ENCODE data around the gene GOLIM4. TPM values are rescaled to one million over a fixed set of nuclear protein-coding genes. Genes with fewer than 3 reads are reported as not detected.

GOLIM4 gene
- total and polyA plus RNA-seq, 2 experiments from 2014 or later, result 34.4 to 50.5 TPM

DNA sequence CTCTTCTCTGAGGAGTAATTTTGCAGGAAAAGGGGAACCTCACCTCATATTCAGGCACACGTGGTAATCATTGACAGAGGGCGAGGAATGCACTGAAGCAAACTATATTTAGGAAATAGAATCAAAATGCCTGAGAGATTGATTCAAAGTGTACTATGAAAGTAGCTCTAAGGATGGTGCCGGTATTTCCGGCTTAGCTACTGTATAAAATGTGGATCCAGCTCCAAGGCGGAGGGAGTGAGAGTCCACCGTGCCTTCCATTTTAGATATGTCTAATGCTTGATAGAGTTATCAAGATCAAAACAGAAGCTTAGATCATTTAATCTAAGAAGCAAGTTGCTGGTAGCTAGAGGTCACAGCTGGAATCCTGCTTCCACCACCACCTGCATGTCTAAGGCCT, 33.0 kb downstream of the GOLIM4 start:
- no peaks in the 10 kb centered on the region for H3K27me3 ChIP-seq (ENCODE audit: insufficient read depth)
- Mint-ChIP-seq H3K36me3 (ENCODE audit: low read depth) (peaks cover 1% of the 10 kb centered on the region; the same call in 2 of the 3 replicates), H3K4me1 (no peaks in the 10 kb centered on the region; the same call in 2 of the 3 replicates), H3K9me3 (peaks cover 1% of the 10 kb centered on the region; the same call in 1 of the 3 replicates), H3K27me3 (ENCODE audit: insufficient read depth, low read depth, poor library complexity) (no peaks in the 10 kb centered on the region), H3K4me3 (no peak overlapping the region), H3K27ac (0 out of 2 replicates have a peak overlapping the region, but pooled peaks have one; percentile 4)
- ATAC-seq (no peak), DNase-seq (ENCODE audit: low spot score) (no peak)
- H3K36me3 ChIP-seq (ENCODE audit: insufficient read depth), result no peaks in the 10 kb centered on the region
- H2AFZ ChIP-seq, result no peak overlapping the region
- H3K4me2 ChIP-seq, result no peak overlapping the region
- TF ChIP-seq ZNF114 (CRISPR knock-in tag; IDR thresholded peaks at IDR 0.05), result no peak
- TF ChIP-seq, protein P1, sequence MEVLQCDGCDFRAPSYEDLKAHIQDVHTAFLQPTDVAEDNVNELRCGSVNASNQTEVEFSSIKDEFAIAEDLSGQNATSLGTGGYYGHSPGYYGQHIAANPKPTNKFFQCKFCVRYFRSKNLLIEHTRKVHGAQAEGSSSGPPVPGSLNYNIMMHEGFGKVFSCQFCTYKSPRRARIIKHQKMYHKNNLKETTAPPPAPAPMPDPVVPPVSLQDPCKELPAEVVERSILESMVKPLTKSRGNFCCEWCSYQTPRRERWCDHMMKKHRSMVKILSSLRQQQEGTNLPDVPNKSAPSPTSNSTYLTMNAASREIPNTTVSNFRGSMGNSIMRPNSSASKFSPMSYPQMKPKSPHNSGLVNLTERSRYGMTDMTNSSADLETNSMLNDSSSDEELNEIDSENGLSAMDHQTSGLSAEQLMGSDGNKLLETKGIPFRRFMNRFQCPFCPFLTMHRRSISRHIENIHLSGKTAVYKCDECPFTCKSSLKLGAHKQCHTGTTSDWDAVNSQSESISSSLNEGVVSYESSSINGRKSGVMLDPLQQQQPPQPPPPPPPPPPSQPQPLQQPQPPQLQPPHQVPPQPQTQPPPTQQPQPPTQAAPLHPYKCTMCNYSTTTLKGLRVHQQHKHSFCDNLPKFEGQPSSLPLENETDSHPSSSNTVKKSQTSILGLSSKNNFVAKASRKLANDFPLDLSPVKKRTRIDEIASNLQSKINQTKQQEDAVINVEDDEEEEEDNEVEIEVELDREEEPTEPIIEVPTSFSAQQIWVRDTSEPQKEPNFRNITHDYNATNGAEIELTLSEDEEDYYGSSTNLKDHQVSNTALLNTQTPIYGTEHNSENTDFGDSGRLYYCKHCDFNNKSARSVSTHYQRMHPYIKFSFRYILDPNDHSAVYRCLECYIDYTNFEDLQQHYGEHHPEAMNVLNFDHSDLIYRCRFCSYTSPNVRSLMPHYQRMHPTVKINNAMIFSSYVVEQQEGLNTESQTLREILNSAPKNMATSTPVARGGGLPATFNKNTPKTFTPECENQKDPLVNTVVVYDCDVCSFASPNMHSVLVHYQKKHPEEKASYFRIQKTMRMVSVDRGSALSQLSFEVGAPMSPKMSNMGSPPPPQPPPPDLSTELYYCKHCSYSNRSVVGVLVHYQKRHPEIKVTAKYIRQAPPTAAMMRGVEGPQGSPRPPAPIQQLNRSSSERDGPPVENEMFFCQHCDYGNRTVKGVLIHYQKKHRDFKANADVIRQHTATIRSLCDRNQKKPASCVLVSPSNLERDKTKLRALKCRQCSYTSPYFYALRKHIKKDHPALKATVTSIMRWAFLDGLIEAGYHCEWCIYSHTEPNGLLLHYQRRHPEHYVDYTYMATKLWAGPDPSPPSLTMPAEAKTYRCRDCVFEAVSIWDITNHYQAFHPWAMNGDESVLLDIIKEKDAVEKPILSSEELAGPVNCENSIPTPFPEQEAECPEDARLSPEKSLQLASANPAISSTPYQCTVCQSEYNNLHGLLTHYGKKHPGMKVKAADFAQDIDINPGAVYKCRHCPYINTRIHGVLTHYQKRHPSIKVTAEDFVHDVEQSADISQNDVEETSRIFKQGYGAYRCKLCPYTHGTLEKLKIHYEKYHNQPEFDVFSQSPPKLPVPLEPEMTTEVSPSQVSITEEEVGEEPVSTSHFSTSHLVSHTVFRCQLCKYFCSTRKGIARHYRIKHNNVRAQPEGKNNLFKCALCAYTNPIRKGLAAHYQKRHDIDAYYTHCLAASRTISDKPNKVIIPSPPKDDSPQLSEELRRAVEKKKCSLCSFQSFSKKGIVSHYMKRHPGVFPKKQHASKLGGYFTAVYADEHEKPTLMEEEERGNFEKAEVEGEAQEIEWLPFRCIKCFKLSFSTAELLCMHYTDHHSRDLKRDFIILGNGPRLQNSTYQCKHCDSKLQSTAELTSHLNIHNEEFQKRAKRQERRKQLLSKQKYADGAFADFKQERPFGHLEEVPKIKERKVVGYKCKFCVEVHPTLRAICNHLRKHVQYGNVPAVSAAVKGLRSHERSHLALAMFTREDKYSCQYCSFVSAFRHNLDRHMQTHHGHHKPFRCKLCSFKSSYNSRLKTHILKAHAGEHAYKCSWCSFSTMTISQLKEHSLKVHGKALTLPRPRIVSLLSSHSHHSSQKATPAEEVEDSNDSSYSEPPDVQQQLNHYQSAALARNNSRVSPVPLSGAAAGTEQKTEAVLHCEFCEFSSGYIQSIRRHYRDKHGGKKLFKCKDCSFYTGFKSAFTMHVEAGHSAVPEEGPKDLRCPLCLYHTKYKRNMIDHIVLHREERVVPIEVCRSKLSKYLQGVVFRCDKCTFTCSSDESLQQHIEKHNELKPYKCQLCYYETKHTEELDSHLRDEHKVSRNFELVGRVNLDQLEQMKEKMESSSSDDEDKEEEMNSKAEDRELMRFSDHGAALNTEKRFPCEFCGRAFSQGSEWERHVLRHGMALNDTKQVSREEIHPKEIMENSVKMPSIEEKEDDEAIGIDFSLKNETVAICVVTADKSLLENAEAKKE (CRISPR knock-in tag; IDR thresholded peaks at IDR 0.05), result no peak
- TF ChIP-seq, protein P2, sequence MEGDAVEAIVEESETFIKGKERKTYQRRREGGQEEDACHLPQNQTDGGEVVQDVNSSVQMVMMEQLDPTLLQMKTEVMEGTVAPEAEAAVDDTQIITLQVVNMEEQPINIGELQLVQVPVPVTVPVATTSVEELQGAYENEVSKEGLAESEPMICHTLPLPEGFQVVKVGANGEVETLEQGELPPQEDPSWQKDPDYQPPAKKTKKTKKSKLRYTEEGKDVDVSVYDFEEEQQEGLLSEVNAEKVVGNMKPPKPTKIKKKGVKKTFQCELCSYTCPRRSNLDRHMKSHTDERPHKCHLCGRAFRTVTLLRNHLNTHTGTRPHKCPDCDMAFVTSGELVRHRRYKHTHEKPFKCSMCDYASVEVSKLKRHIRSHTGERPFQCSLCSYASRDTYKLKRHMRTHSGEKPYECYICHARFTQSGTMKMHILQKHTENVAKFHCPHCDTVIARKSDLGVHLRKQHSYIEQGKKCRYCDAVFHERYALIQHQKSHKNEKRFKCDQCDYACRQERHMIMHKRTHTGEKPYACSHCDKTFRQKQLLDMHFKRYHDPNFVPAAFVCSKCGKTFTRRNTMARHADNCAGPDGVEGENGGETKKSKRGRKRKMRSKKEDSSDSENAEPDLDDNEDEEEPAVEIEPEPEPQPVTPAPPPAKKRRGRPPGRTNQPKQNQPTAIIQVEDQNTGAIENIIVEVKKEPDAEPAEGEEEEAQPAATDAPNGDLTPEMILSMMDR (conservative IDR thresholded peaks at IDR 0.05; ENCODE audit: low read depth in 2 of 2), result no peak
- TF ChIP-seq ZNF331 (CRISPR knock-in tag; IDR thresholded peaks at IDR 0.05; ENCODE audit: low read depth), result no peak
- no peak for TF ChIP-seq CREB1 (CRISPR knock-in tag; IDR thresholded peaks at IDR 0.05; ENCODE audit: low read depth)
- TF ChIP-seq, protein P3, sequence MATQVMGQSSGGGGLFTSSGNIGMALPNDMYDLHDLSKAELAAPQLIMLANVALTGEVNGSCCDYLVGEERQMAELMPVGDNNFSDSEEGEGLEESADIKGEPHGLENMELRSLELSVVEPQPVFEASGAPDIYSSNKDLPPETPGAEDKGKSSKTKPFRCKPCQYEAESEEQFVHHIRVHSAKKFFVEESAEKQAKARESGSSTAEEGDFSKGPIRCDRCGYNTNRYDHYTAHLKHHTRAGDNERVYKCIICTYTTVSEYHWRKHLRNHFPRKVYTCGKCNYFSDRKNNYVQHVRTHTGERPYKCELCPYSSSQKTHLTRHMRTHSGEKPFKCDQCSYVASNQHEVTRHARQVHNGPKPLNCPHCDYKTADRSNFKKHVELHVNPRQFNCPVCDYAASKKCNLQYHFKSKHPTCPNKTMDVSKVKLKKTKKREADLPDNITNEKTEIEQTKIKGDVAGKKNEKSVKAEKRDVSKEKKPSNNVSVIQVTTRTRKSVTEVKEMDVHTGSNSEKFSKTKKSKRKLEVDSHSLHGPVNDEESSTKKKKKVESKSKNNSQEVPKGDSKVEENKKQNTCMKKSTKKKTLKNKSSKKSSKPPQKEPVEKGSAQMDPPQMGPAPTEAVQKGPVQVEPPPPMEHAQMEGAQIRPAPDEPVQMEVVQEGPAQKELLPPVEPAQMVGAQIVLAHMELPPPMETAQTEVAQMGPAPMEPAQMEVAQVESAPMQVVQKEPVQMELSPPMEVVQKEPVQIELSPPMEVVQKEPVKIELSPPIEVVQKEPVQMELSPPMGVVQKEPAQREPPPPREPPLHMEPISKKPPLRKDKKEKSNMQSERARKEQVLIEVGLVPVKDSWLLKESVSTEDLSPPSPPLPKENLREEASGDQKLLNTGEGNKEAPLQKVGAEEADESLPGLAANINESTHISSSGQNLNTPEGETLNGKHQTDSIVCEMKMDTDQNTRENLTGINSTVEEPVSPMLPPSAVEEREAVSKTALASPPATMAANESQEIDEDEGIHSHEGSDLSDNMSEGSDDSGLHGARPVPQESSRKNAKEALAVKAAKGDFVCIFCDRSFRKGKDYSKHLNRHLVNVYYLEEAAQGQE (IDR thresholded peaks at IDR 0.05; ENCODE audit: unreplicated experiment), result no peak
- TF ChIP-seq STAT1 (IDR thresholded peaks at IDR 0.05; ENCODE audit: unreplicated experiment), result no peak
- TF ChIP-seq EZH2 (IDR thresholded peaks at IDR 0.05; ENCODE audit: low read depth, unreplicated experiment), result no peak
- no peak for TF ChIP-seq EZH2phosphoT487 (IDR thresholded peaks at IDR 0.05; ENCODE audit: unreplicated experiment)
- H3K9me2 ChIP-seq (ENCODE audit: insufficient read depth), result peaks cover under 1% of the 10 kb centered on the region; the same call in 1 of the 2 replicates
- H4K20me1 ChIP-seq (replicated peaks; ENCODE audit: insufficient read depth), result peaks cover 3% of the 10 kb centered on the region
- H3K27ac ChIP-seq (ENCODE audit: low read depth), result no peak overlapping the region
- H3F3A ChIP-seq (replicated peaks; ENCODE audit: low read depth), result no peaks in the 10 kb centered on the region
- H3K4me3 ChIP-seq, result no peak overlapping the region
- no peaks in the 10 kb centered on the region; the same call in 1 of the 2 replicates for H3K4me1 ChIP-seq (ENCODE audit: insufficient read depth)
- peaks cover 83% of the 10 kb centered on the region for H3K79me2 ChIP-seq (replicated peaks; ENCODE audit: insufficient read depth)
